CD4-positive, alpha-beta T cell treated with Interleukin-21 for 1 hour (primary cell): ENCODE measurements around the gene C2CD3.
"Not testable (repeated sequence)": the region's sequence is repeated elsewhere in the genome, so short reads cannot be mapped to it uniquely, and the experiment has no call there.

Experiments used
- DNase-seq: peaks from one replicate; pipeline ENCODE4 v3.0.0-alpha.2; 2020

The C2CD3 gene

DNA sequence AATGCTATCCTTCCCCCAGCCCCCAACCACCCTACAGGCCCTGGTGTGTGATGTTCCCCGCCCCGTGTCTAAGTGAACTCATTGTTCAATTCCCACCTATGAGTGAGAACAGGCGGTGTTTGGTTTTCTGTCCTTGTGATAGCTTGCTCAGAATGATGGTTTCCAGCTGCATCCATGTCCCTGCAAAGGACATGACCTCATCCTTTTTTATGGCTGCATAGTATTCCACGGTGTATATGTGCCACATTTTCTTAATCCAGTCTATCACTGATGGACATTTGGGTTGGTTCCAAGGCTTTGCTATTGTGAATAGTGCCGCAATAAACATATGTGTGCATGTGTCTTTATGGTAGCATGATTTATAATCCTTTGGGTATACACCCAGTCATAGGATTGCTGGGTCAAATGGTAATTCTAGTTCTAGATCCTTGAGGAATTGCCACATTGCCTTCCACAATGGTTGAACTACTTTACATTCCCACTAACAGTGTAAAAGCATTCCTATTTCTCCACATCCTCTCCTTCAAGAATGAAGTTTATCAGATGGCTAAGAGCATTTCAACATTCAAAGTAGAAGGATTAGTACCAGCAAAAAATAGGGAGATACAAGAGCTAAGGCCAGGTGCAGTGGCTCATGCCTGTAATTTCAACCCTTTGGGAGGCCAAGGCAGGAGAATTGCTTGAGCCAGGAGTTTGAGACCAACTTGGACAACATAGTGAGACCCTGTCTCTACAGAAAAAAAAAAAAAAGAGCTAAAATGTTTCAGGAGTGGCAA is 50.4 kb downstream of the C2CD3 start:
- not testable (repeated sequence) for DNase-seq

DNA sequence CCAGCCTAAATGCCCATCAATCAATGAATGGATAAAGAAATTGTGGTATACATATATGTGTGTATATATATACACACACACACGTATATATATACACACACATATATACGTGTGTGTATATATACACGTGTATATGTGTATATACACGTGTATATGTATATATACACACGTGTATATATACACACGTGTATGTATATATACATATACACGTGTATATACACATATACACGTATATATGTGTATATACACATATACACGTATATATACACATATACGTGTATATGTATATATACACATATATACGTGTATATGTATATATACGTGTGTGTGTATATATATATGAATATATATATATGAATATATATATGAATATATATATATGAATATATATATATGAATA is 54.1 kb downstream of the C2CD3 start:
- no peak for DNase-seq

DNA sequence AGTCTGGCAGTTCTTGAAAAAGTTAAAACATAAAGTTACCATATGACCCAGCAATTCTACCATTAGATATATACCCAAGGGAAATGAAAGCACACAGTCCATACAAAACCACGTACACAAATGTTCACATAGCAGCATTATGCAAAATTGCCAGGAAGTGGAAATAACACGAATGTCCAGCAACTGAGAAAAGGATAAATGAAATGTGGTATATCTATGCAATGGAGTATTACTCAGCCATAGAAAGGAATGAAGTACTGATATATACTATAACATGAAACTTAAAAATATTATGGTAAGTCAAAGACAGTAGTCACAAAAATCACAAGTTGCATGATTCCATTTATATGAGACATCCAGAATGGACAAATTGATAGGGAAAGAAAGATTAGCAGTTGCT is 57.9 kb downstream of the C2CD3 start:
- no peak for DNase-seq

DNA sequence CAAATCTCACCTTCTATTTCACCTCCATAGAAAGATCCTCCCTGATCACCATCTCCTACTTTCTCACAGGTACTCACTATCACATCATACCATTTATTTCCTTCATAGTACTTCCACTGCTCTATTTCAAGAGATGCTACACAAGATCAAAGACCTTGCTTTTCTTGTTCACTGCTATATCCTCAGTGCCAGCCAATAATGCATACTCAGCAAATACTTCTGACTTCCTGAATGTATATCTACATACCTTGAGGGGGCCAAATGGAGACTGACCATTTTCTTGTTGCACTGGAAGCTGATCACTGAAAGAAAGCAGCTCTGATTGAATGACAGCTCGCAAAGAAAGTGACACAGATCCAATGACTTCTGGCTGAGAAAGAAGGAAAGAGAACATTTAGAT is 64.7 kb downstream of the C2CD3 start:
- no peak for DNase-seq

DNA sequence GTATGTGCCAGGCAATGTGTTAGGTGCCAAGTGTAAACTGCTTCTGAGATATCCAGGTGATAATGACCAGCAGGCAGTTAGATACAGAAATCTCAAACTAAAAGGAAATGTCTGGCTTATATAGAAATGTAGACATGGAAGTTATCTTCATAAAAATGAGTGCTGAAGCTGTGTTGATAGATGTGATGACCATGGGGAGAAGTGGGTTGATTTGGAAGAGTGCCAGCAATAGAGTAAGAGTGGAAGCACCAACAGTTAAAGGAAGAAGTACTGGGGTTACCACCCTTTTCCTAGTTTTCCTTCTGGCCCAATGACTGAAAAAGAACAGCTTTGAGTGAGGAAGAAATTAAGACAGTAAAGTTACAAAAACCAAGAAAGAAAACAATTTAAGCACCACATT is 68.5 kb downstream of the C2CD3 start:
- DNase-seq: no peak

DNA sequence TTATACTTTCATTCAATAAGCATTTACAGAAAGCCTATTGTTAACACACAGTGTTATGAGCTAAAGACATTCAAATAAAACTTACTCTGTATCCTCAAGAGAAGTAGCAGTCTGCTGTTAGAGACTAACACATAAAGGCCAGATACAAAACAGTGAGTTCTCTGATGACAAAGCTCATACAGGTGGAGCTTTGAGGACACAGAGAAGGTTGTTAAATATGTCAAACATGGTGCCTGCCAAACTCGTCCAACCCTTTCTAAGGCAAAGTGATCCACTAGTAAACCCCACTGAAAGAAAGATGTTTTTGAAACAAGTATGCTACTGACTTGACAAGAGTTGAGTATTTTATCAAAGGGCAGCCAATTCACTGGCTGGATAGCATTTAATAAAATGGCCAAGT is 70.1 kb downstream of the C2CD3 start:
- no peak for DNase-seq

DNA sequence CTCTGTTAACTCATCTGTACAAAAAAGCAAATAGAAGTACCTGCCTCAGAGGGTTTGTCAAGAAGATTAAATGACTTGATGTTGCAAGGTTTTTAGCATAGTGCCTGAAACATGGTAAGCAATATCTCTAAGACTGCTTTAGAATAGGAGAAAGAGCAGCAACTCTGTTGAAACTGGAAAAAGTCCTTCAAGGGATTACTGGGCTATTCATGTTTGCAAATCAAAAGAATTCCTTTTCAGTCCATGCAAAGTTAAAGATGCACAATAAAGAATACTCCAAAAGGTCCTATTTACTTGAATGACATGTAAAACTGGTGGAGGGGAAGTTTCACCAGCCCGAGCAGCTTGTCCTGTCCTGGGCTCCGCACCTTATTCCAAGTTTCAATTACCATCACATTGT is 70.6 kb downstream of the C2CD3 start:
- no peak for DNase-seq

DNA sequence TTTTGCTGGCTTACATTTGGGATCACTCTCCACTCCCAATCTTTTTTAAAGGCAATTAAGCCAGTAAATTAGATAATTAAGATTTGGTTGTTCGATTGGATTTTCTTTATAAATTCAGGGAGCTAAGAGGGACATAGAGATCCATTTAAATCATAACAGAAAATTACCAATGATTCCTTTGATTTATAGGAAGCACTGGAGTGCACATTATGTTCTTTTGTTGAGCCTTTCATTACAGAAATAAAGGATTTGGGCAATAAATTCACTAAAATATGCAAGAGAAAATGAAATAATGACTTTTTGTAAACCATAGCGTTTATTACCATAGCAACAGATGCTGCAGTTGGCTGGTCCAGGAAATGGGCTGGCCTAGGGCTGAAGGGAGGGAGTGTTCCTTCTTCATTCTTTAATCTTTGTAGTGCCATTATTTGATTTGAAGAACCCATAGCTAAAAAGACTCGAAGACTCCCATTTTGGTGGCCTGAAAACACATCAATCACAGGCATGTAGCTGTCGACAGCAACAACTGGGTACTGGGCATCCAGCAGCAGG is 73.0 kb downstream of the C2CD3 start:
- DNase-seq: no peak

DNA sequence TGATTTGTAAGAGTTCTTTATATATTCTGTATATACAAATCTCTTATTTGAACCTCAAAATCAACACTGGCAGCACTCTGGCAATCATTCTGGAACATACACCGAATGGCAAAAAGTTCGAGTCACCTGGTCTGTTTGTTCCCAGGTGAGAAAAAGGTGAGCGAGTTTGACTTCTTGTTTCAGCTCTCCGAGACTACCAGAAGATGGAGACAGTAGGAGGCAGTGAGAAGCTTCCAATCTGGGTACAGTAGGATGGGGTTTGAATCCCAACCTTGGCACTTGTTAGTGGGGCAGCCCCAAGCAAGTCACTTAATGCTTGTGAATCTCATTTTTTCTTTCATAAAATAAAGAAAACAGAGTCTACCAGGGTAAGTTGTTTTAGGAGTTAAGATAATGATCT is 76.4 kb downstream of the C2CD3 start:
- DNase-seq: no peak

DNA sequence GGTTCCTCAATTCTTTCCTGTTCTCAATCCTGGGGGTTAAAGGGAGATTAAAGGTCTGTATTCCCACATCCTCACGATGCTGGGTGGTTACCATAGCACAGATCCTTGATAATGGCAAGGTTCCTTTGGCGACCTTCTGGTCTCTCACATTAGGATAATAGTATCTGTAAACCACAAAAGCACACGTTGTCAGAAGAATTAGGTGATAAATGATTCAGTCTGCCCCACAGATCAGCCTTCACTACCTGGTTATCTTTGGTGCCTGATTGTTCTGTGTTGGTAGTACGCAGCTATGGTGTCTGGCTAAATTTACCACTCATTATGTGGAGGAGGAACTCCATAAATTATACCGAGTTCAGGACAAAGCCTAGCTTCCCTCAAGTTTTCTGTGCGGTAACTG is 78.4 kb downstream of the C2CD3 start:
- no peak for DNase-seq

DNA sequence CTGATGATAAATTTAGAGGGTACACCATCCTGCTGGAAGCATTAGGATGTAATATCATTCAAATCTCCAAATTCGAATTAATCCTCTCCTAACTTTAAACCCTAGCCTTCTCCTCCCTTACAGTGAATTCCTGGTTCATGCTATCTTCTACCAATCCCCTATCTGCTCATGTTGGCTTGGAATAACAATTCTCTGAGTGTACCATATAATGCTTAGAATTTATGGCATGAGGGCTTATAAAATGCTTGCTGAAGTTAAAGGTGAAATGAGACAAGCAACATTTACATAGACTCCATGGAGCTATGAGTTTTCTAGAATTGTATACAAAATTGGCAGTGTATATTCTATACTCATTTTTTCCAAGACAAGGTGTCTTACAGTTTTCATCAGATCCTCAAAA is 79.3 kb downstream of the C2CD3 start:
- no peak for DNase-seq

DNA sequence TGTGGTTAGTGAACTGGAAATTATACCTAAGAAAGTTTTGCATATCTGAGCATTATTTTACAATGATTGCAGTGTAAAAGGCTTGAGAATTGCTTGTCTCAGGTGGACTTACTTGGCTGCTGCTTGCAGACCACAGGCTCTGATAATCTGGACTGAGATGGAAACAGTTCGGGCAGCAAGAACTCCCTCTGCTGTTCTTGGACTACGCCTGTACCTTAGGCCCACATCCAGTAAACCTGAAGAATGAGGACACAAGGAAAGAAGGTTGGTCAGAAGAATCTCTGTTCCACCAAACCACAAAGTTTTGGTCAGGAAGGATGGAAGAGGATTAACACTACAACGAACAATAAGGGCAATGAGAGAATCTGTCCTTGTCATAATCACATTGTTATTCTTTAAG is 80.1 kb downstream of the C2CD3 start:
- DNase-seq: peak; percentile 39

DNA sequence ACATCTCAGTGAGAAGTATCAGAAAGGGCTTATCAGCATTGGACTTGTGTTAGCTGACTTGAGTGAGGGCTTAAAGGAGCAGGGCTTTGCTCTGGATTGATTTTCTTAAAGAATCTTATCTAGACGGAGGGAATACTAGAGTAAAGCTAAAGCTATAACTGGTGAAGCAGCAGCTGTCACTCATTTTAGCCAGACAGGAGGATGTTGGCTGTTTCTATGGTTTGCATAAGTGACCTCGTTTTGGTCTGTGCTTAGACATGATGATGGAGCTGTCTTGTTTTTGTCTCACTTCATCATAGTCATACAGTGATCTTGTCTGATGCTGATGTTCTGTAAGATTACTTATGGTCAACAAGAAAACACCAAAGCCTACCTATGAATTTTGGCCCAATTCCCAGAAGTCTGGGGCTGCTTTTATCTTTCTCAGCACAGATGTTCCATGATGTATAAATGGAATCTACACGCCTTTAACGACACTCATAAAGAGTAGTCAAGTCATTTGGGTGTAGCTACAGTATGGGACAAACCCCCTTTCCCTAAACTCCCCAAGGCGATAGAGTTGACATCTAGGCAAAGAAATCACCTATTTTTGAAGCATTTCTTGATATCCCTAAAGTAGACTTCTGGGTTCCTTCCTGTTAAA is 84.4 kb downstream of the C2CD3 start:
- DNase-seq: no peak

DNA sequence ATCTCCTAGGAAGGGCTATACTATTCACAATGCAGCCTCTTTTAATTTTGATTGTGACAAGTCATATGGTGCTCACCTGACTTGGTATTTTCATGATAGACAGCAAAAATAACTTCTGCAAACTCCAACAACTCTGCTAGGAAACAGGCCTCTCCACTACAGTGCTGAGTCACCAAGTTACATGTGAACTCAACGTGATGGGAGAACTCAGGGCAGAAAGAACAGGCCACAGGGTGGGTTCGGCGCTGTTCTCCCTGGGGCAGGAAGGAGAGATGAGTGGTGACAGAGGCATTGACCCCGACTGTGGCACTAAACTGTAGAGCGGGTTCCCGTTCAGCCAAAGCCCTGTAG is 85.3 kb downstream of the C2CD3 start:
- no peak for DNase-seq

DNA sequence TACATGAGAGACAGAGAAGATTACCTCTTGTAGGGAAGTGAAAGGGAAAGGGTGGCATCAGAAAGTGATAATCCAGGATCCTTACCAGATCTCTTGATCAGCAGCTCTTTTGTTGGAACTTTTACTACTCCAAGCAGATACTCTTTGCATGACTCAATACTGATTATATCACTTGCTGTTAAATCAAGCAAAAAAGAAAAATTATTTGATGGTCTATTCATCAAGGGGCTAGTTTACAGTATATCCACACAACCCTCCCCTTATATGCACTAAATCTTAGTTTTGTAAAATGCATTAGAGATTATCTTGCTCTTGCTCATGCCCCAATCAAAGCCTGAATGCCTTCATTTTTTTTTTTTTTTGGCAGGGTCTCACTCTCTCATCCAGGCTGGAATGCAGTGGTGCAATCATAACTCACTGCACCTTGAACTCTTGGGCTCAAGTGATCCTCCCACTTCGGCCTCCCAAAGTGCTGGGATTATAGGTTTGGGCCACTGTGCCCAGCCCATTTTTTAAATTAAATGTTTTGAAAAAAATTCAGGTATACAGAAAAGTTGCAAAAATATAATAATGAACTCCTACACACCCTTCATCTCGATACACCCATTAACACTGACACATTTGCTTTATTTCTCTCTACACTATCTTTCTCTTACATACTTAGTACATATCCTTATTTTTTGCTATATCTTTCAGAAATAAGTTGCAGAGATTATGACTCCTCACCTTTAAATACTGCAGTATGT is 85.8 kb downstream of the C2CD3 start:
- DNase-seq: no peak

DNA sequence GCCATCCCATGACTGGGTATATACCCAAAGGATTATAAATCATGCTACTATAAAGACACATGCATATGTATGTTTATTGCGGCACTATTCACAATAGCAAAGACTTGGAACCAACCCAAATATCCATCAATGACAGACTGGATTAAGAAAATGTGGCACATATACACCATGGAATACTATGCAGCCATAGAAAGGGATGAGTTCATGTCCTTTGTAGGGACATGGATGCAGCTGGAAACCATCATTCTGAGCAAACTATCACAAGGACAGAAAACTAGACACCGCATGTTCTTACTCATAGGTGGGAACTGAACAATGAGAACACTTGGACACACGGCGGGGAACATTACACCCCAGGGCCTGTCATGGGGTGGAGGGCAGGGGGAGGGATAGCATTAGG is 86.9 kb downstream of the C2CD3 start:
- DNase-seq: not testable (repeated sequence)

DNA sequence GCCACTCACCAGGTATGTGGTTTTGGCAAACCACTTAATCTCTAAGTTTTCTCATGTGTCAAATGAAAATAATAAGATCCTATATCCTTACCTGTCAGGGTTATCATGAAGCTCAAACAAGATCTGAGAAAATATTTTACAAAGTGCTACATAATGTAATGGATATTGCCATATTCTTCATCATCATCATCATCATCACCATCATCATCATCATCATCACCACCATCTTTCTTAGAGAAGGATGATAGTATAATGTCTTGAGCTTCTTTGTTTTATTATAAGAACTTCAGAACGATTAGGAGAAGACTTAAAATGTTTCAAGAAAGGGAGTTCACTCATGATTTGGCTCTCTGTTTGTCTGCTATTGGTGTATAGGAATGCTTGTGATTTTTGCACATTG is 89.4 kb downstream of the C2CD3 start:
- DNase-seq: no peak

DNA sequence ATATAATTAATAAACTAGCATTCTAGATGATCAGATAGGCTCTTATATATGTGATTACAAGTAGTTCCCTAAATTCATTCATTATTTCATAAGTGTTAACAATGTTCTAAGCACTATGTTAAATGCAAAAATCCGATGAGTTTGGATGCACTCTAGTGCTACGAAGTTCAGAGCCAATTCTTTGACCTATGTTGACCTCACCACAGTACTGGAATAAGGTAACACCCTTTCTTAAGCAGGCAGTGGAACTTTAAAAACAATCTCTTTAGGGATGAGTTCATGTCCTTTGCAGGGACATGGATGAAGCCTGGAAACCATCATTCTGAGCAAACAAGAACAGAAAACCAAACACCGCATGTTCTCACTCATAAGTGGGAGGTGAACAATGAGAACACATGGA is 93.6 kb downstream of the C2CD3 start:
- no peak for DNase-seq

DNA sequence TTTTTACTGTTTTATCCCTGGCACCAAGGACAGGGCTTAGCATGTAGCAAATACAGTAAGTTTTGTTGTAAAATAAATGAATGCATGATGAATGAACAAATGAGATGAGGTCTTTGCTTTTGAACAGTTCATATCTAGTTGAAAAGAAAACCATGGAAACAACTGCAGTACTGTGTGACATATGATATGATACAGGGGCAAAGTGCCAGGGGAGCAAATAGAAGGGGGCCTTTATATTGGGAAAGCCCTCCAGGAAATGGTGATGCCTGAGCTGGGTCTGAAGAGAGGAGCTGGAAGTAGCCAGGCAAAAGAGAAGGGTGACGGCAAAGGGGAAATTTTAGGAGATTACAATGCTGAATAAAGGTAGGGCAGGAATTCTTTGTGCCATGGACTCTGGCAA is 98.1 kb downstream of the C2CD3 start:
- no peak for DNase-seq

DNA sequence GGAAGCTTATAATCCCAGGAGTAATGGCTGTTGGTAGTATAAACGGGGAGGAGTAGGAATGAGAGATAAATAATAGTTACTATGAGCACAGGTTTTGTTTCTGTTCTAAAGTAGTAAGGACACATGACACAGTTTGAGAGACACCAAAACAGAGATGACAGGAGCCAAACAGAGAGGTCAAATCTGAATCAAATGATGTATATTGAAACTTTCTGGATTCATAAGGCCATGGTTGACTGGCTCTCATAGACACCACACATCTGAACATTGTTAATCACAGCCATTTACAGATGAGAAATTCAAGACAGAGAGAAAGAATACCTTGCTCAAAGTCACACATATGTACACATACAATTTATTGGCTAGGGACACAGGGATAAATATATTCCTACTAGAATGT is 98.5 kb downstream of the C2CD3 start:
- no peak for DNase-seq

DNA sequence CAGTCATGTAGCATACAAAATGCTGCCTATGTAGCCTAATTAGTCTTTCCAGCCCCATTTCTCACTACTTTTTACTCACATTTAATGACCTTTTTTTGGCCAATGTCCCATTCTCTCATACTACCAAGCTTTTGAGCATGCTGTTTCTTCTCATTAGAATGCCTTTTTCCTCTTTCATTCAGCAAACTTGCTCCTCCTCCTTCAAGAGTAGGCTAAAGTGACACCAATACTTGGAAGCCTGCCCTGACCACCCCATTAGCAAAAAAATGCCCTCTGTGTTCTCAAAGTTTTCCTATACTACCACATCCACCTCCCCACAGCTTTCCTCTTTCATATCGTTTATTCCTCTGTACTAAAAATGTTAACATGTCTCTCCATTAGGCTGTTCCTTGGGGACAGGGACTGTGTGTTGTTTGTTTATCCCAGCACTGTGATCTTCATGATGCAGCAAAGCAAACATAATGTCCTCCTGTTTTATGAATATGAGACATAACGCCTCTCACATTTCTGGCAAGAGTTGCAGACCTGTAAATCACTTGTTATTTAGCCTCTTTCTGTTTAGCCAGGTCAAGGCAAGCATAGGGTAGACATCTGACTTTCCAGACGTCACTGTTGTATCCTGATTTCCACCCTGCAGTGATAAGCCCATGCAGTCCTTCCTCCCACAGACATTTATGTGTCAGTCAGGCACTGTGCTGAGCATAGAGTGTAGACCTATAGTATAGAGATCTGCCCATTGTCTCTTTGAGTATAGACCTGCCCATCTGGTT is 99.9 kb downstream of the C2CD3 start:
- no peak for DNase-seq

DNA sequence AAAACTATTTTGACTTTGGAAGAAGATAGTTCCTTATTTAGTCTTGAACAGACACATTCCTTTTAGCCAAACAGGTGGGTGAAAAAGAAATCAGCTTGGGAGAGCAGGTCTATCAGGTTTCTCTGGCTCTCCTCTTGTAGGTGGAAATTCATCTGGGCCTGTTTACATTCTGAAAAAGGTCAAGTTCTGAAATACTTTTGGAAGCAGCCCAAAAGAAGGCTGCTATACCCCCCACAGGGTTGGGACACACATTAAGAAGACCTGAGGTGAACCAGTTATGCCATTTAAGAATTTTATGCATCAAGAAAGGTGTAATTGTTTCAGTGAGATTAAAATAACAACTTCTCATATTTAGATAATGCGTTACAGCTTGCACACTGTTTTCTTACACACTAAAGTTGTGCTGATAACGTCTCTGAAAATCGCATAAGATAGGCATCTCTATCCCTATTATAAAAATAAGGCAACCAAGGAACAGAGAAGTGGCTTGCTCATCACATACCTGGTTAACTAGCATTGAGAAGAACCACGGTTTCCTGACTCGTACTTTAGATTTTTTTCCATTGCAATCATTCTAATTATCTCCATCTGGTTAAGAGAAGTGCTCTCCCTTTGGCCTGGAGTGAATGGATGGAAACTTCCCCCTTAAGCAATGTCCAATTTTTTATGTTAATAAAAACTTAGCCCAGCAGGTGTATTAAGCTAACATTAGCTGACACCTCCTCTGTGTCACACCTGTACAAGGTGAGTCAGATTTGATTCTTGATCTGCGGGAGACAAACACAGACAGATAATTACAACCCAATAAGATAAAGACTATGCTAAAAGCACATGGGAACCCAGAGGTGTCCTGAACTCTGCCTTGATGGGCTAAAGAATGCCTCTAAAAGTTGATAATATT is 101.4 kb downstream of the C2CD3 start:
- no peak for DNase-seq
